Psoas muscle (tissue), 8 donors: ENCODE data around the gene NAT9. TPM values are rescaled to one million over a fixed set of nuclear protein-coding genes. Genes with fewer than 3 reads are reported as not detected.

Experiments used
- ATAC-seq, 4 donors: fragments of 200-7000 bp; cut with Tn5 transposase; one replicate each; pipeline ENCODE4 v1.9.1; 2020; ENCODE audit warnings: moderate library complexity in 3 of 4, mild to moderate bottlenecking in 2 of 4
- DNase-seq, 2 donors: peaks; one replicate each; pipeline ENCODE4 v3.0.0-alpha.2; 2020
- H3K27ac ChIP-seq: fragments of 200-600 bp; one replicate; pipeline ENCODE4 v1.8.0; 2022
- H3K27me3 ChIP-seq, 3 donors: fragments of 200-600 bp in 1 of 3; one replicate each; pipeline versions ENCODE4 v1.6.1 to v1.8.0; 2013 to 2022; ENCODE audit warnings: low read length in 2 of 3, mild to moderate bottlenecking in 2 of 3, moderate library complexity in 1 of 3; ENCODE audit not compliant: insufficient read depth in 3 of 3
- H3K36me3 ChIP-seq, 2 donors: fragments of 200-600 bp in 1 of 2; one replicate each; pipeline versions ENCODE4 v1.6.1 to v1.8.0; 2013 to 2022; ENCODE audit warnings: low read depth in 1 of 2, mild to moderate bottlenecking in 1 of 2, moderate library complexity in 1 of 2; ENCODE audit not compliant: insufficient read depth in 1 of 2
- H3K4me1 ChIP-seq: fragments of 200-600 bp; one replicate; pipeline ENCODE4 v1.8.0; 2022
- H3K4me3 ChIP-seq: fragments of 200-600 bp; one replicate; pipeline ENCODE4 v1.8.0; 2022; ENCODE audit warnings: mild to moderate bottlenecking
- H3K9me3 ChIP-seq: fragments of 200-600 bp; one replicate; pipeline ENCODE4 v1.8.0; 2022
- WGBS, 3 donors: extraction: QIAGEN DNeasy Blood & Tissue Kit; methylation state at CpG; one replicate each; pipeline versions ENCODE4 v1.1.6 to v1.1.7; 2013; 5-methylcytosine and 5-hydroxymethylcytosine counted together
- intact Hi-C, 2 donors: fragments of 100-400 bp; cut with DNase I; formaldehyde crosslinking; loops; one replicate each; pipeline versions ENCODE4 v1.11.0 to v1.14.2; 2022
- long read RNA-seq, 2 donors: library from polyadenylated mRNA; unstranded; transcript quantifications; one replicate each; pipeline ENCODE4 v2.0.0, GENCODE V29; 2021
- polyA plus RNA-seq, 3 donors: library from polyadenylated mRNA; stranded (reverse); fragments of 200-250 nt; gene quantifications; one replicate each; pipeline ENCODE4 v1.2.3, GENCODE V29; 2013
- total RNA-seq, 4 donors: library from RNA; stranded (reverse); fragmentation: NEBNext Ultra II Directional in 2 of 4; extraction: Animal tissue kit (Norgen Biotek cat#: 25700) in 2 of 4; gene quantifications; one replicate each; pipeline versions ENCODE4 v1.2.1 to v1.2.4, GENCODE V29; 2021 to 2023
- TF ChIP-seq, protein P1 (sequence below): fragments of 200-600 bp; IDR thresholded peaks from one replicate; pipeline ENCODE4 v1.8.0; 2022; ENCODE audit warnings: antibody characterized with exemption
- donor health status: healthy with polysubstance abuse.
- donor health status: DM: no; HTN: no; CAD: no; lungs with moderate emphysema.
- donor health status: Bipolar disorder and iron deficiency.
- donor health status: healthy.
- donor health status: DM: yes; HTN: yes; CAD: no.
- donor health status: DM: no; HTN: no; CAD: no.
- donor health status: DM: no; HTN: no; CAD: no.
- donor health status: DM: yes; HTN: yes; CAD: no.

The NAT9 gene, protein sequence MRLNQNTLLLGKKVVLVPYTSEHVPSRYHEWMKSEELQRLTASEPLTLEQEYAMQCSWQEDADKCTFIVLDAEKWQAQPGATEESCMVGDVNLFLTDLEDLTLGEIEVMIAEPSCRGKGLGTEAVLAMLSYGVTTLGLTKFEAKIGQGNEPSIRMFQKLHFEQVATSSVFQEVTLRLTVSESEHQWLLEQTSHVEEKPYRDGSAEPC
- total RNA-seq = 10 to 100 TPM; 15.2 to 32.8 (median 19.9) TPM
- 10 to 100 TPM; 25.8 to 52.5 (median 25.8) TPM for polyA plus RNA-seq
- long read RNA-seq, donor 1, transcript NAT9-210 (7 exons, 1,860 nt) = major isoform, 10 of 30 reads
- long read RNA-seq, donor 1, partial matches to known transcripts = 2 of 30 reads
- long read RNA-seq, donor 1, other reads (novel, unspliced or antisense) = 12 of 30 reads
- long read RNA-seq, donor 2, transcript NAT9-210 (7 exons, 1,860 nt) = major isoform, 15 of 61 reads
- long read RNA-seq, donor 2, partial matches to known transcripts = 1 of 61 reads
- long read RNA-seq, donor 2, other reads (novel, unspliced or antisense) = 32 of 61 reads

DNA sequence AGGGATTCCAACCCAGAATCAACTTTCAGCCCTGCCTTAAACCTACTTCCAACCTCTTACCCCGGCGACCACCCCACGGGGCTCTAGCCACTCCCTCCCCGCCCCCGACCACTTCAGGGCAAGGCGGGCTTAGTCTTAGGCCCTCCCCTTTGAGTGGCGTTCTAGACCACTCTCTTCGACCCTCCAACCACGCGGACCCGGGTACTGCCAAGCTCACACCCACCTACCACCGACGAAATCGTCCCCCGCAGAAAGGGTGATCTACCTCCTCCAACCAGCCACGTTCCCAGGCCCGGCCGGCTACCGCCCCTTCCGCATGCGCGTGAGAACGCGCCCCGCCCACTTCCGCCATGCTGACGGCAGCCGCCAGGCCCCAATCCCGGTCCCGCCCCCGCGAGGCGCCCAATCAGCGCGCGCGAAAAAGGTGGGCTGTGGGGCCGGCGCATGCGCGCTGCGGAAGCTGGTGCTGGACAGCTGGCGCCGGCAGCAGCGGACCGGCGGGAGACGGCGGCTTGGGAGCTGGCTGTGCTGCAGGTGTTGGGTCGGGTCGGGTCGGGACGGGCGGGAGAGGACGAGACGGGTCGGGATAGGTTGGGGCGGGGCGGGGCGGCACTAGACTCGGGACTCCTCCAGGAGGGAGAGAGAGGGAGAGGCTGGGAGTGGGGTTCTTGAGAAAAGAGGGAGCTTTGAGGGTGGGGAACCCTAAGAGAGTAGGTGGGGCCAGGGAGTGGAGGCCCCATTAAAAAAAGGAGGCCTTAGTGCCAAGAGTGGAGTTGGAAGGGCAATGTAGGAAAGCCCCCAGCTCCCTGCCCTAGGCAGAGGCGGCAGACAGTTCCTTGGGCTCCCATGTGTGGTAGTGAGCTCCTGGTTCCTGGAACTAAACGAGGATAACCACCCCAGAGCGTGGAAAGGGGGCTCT is at the start of gene NAT9:
TSS of gene NAT9 (minus strand) at position 302 of the 919 bp plus-strand sequence. CDS start 647 bp downstream, outside the sequence.
- DNase-seq (peak; percentile 99), ATAC-seq (peak; percentile 96 to 99 (median 98))
- TF ChIP-seq, protein P1, sequence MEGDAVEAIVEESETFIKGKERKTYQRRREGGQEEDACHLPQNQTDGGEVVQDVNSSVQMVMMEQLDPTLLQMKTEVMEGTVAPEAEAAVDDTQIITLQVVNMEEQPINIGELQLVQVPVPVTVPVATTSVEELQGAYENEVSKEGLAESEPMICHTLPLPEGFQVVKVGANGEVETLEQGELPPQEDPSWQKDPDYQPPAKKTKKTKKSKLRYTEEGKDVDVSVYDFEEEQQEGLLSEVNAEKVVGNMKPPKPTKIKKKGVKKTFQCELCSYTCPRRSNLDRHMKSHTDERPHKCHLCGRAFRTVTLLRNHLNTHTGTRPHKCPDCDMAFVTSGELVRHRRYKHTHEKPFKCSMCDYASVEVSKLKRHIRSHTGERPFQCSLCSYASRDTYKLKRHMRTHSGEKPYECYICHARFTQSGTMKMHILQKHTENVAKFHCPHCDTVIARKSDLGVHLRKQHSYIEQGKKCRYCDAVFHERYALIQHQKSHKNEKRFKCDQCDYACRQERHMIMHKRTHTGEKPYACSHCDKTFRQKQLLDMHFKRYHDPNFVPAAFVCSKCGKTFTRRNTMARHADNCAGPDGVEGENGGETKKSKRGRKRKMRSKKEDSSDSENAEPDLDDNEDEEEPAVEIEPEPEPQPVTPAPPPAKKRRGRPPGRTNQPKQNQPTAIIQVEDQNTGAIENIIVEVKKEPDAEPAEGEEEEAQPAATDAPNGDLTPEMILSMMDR = no peak
- Histone ChIP-seq H3K9me3 (no peaks in the 10 kb centered on the region), H3K27ac (peak within 1 kb of the TSS; percentile 77), H3K4me1 (peaks cover 11% of the 10 kb centered on the region), H3K36me3 (peaks cover 8 to 60% of the 10 kb centered on the region in 2 donors), H3K27me3 (no peaks in the 10 kb centered on the region), H3K4me3 (peak within 1 kb of the TSS; percentile 94)
- WGBS, 3 donors = 0% methylated on average over 57 to 64 of the region's 64 CpGs
- intact Hi-C loops = no loop called here

- TF ChIP-seq, protein P1 = no peak
- 76 to 83% (median 76%) methylated on average over 9 to 11 of the region's 11 CpGs for WGBS, 3 donors
- H3K4me3 ChIP-seq = no peak overlapping the region
- H3K27ac ChIP-seq = no peak overlapping the region
- H3K36me3 ChIP-seq = peaks cover 0 to 12% of the 10 kb centered on the region in 2 donors
- H3K27me3 ChIP-seq = no peaks in the 10 kb centered on the region
- ATAC-seq (no peak), DNase-seq (no peak)
- H3K9me3 ChIP-seq = no peaks in the 10 kb centered on the region
- no peaks in the 10 kb centered on the region for H3K4me1 ChIP-seq
- intact Hi-C loops = no loop called here
Observed at GRCh38 chr17:74824961-74825627, 48.9 kb upstream of the NAT9 start.

- Histone ChIP-seq H3K27me3 (no peaks in the 10 kb centered on the region), H3K9me3 (no peaks in the 10 kb centered on the region), H3K36me3 (peaks cover 0 to 15% of the 10 kb centered on the region in 2 donors), H3K27ac (no peak overlapping the region), H3K4me1 (no peaks in the 10 kb centered on the region), H3K4me3 (no peak overlapping the region)
- ATAC-seq (peak in 1 of 4 donors; percentile 40), DNase-seq (peak in 1 of 2 donors; percentile 62)
- intact Hi-C loops = no loop called here
- TF ChIP-seq, protein P1 = no peak
- 58 to 68% (median 64%) methylated on average over 12 of the region's 12 CpGs for WGBS, 3 donors
Observed at GRCh38 chr17:74822939-74823367, 46.8 kb upstream of the NAT9 start.

DNA sequence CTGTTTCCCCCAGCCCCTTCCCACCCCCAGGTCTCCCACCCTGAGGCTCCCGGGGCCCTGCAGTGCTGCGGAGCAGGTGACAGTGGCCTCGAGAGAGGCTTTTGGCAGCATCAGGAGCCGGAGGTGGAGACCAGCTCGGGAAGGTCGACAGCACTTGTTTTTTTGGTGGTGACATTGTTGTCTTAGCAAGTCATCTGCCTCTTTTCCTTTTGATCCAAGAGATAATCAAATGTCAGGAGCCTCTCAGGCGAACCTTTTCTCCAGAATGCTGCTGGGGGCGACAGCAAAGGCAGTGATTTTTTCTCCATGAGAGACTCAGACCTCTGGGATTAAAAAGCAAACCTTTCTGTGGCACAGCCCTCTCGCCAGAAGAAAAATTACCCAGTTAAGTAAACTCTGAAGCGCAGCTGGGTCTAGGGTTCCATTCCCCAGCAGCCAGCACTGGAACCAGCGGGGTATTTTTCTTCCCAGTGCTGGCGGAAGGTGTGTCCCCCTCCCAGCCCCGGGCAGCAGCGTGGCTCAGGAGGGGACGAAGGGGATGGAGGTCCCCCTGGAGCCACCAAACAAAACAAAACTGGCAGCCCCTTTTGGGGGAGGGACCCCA is 46.3 kb upstream of the NAT9 start:
- Histone ChIP-seq H3K27me3 (no peaks in the 10 kb centered on the region), H3K4me1 (no peaks in the 10 kb centered on the region), H3K4me3 (no peak overlapping the region), H3K27ac (no peak overlapping the region), H3K9me3 (no peaks in the 10 kb centered on the region), H3K36me3 (peaks cover 0 to 15% of the 10 kb centered on the region in 2 donors)
- WGBS, 3 donors = 62 to 74% (median 68%) methylated on average over 15 of the region's 15 CpGs
- intact Hi-C loops = no loop called here
- no peak for DNase-seq
- TF ChIP-seq, protein P1 = no peak
- ATAC-seq = no peak
